ENCODE results near the gene ZXDC.

DNA sequence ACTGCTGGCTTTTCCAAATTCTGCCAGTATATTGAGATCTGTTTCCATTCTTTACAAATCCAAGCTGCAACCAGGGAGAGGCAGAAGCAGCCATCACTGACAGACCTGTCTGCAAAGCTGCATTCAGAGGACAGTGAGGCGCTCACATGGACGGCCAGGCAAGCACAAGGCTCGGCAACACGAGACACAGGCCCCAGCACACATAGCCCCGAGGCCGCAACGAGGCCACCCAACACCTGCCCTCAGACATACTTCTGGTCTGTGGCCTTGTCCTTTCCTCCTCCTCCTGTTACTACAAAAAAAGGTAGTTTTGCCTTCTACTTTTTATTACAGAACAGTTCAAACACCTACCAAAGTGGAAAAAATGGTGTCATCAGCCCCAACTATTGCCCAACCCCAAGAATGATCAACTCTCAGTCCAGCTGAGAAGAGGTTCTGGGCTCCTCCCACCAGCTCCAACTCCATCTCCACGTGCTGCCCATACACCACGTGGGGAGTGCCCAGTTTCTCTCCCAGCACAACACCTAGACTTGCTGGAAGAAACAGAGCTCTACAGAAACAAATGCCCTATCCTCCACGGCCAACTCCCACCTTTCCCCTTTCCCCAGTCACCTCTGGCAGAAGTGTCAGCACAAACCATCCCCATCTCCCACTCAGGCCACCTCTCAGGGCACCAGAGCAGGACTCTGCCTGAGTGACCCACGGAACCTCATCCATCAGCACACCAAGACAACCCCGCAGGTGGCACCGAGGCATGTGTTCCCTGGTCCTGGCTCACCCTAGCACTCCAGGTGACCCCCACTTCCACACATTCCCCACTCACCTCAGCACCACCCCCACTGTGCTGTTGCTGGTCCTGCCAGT lies 7.4 kb downstream of the ZXDC start:
- TF ChIP-seq POLR2A (IDR thresholded peaks at IDR 0.05), result no peak
- TF ChIP-seq, protein P1, sequence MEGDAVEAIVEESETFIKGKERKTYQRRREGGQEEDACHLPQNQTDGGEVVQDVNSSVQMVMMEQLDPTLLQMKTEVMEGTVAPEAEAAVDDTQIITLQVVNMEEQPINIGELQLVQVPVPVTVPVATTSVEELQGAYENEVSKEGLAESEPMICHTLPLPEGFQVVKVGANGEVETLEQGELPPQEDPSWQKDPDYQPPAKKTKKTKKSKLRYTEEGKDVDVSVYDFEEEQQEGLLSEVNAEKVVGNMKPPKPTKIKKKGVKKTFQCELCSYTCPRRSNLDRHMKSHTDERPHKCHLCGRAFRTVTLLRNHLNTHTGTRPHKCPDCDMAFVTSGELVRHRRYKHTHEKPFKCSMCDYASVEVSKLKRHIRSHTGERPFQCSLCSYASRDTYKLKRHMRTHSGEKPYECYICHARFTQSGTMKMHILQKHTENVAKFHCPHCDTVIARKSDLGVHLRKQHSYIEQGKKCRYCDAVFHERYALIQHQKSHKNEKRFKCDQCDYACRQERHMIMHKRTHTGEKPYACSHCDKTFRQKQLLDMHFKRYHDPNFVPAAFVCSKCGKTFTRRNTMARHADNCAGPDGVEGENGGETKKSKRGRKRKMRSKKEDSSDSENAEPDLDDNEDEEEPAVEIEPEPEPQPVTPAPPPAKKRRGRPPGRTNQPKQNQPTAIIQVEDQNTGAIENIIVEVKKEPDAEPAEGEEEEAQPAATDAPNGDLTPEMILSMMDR (IDR thresholded peaks at IDR 0.05), result no peak

Measured in tibial nerve (tissue), 3 donors.